Measurements from ENCODE around the gene GPR132. TPM values are rescaled to one million over a fixed set of nuclear protein-coding genes. Genes with fewer than 3 reads are reported as not detected.

The GPR132 gene
- total and polyA plus RNA-seq, 4 donors: 2.3 to 19.5 (median 5.7) TPM

GRCh38 chr14:105043641-105044040 is 21.6 kb downstream of the GPR132 start:
- 45 to 47% methylated on average over 7 of the region's 7 CpGs for WGBS, 2 donors
- no peak overlapping the region for H3K4me3 ChIP-seq
- DNase-seq (no peak), ATAC-seq (ENCODE audit: insufficient read depth, low FRiP score) (no peak)
- no peaks in the 10 kb centered on the region for H3K4me1 ChIP-seq (ENCODE audit: control insufficient read depth in 5 of 5, insufficient read depth in 5 of 5, low read length in 5 of 5)
- H3K27ac ChIP-seq (ENCODE audit: low read depth in 1 of 2, low read length in 1 of 2): no peak overlapping the region
- TF ChIP-seq CTCF (IDR thresholded peaks at IDR 0.05; ENCODE audit: control extremely low read depth, extremely low read depth): no peak
- no peaks in the 10 kb centered on the region for H3K36me3 ChIP-seq (ENCODE audit: control insufficient read depth in 4 of 4, insufficient read depth in 4 of 4, low read length in 4 of 4)
- no peaks in the 10 kb centered on the region for H3K9me3 ChIP-seq (ENCODE audit: control insufficient read depth in 4 of 4, insufficient read depth in 3 of 4, low read length in 3 of 4)
- no peak overlapping the region for H3K9ac ChIP-seq (ENCODE audit: insufficient read depth in 1 of 2, low read length in 2 of 2)
- H3K27me3 ChIP-seq (ENCODE audit: control insufficient read depth in 3 of 3, insufficient read depth in 3 of 3, low read length in 2 of 3): peaks cover 0 to 3% (median 0%) of the 10 kb centered on the region in 3 donors

DNA sequence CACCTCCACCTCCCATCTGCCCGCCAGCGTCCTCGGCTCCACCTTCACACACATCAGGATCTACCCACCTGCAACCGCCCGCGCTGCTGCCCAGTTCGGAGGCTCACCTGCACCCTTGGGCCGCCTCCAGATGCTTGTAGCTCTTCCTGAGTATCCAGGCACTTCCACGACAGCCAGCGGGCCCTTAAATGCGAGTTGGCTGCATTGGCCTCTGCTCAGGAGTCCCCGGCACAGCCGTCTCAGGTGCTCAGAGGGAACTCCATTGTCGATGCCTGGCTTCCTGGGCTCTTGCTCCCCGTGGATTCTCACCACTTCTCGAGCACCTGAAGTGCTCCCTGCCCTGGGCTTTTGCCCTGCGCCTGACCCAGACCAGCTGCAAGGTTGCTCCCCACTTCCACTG is 22.4 kb downstream of the GPR132 start:
- H3K9me3 ChIP-seq (ENCODE audit: control insufficient read depth in 4 of 4, insufficient read depth in 3 of 4, low read length in 3 of 4): no peaks in the 10 kb centered on the region
- no peak for ATAC-seq (ENCODE audit: insufficient read depth, low FRiP score)
- no peaks in the 10 kb centered on the region for H3K36me3 ChIP-seq (ENCODE audit: control insufficient read depth in 4 of 4, insufficient read depth in 4 of 4, low read length in 4 of 4)
- no peak overlapping the region for H3K27ac ChIP-seq (ENCODE audit: low read depth in 1 of 2, low read length in 1 of 2)
- no peak for TF ChIP-seq CTCF (IDR thresholded peaks at IDR 0.05; ENCODE audit: control extremely low read depth, extremely low read depth)
- H3K4me1 ChIP-seq (ENCODE audit: control insufficient read depth in 5 of 5, insufficient read depth in 5 of 5, low read length in 5 of 5): no peaks in the 10 kb centered on the region
- peaks cover 0 to 3% (median 0%) of the 10 kb centered on the region in 3 donors for H3K27me3 ChIP-seq (ENCODE audit: control insufficient read depth in 3 of 3, insufficient read depth in 3 of 3, low read length in 2 of 3)
- no peak overlapping the region for H3K4me3 ChIP-seq
- DNase-seq: no peak
- 88% methylated on average over 17 of the region's 17 CpGs for WGBS, 2 donors
- no peak overlapping the region for H3K9ac ChIP-seq (ENCODE audit: insufficient read depth in 1 of 2, low read length in 2 of 2)

GRCh38 chr14:105041841-105042765 is 23.1 kb downstream of the GPR132 start:
- Histone ChIP-seq H3K9ac (ENCODE audit: insufficient read depth in 1 of 2, low read length in 2 of 2) (no peak overlapping the region), H3K9me3 (ENCODE audit: control insufficient read depth in 4 of 4, insufficient read depth in 3 of 4, low read length in 3 of 4) (no peaks in the 10 kb centered on the region), H3K36me3 (ENCODE audit: control insufficient read depth in 4 of 4, insufficient read depth in 4 of 4, low read length in 4 of 4) (no peaks in the 10 kb centered on the region), H3K4me3 (no peak overlapping the region), H3K27ac (ENCODE audit: low read depth in 1 of 2, low read length in 1 of 2) (no peak overlapping the region), H3K4me1 (ENCODE audit: control insufficient read depth in 5 of 5, insufficient read depth in 5 of 5, low read length in 5 of 5) (no peaks in the 10 kb centered on the region), H3K27me3 (ENCODE audit: control insufficient read depth in 3 of 3, insufficient read depth in 3 of 3, low read length in 2 of 3) (peaks cover 0 to 3% (median 0%) of the 10 kb centered on the region in 3 donors)
- ATAC-seq (ENCODE audit: insufficient read depth, low FRiP score) (no peak), DNase-seq (no peak)
- no peak for TF ChIP-seq CTCF (IDR thresholded peaks at IDR 0.05; ENCODE audit: control extremely low read depth, extremely low read depth)
- WGBS, 2 donors: 84 to 95% methylated on average over 28 of the region's 28 CpGs

Data from lung (tissue), 12 donors.